HCT116 (cell line): ENCODE data around the gene PCLO. TPM values are rescaled to one million over a fixed set of nuclear protein-coding genes. Genes with fewer than 3 reads are reported as not detected.

Source experiments
- ATAC-seq: fragments of 200-7000 bp; cut with Tn5 transposase; 2 replicates; pipeline ENCODE4 v1.9.1; 2020; ENCODE audit warnings: mild to moderate bottlenecking, moderate library complexity
- BruUV-seq: library from RNA; stranded (reverse); fragments of 400-500 nt; replicated peaks from 2 replicates; lab custom pipeline; 2021; lab: Mats Ljungman, UMichigan
- CTCF ChIA-PET: fragments of 300-600 bp; sonication (Branson Sonifier 250); formaldehyde crosslinking; loops from one replicate; lab custom pipeline; 2021; ENCODE audit warnings: antibody characterized with exemption; lab: Charles Lee
- POLR2A ChIA-PET: fragments of 300-600, 350-600 bp; sonication (Branson Sonifier 250); formaldehyde crosslinking; loops from one replicate; lab custom pipeline; 2021; ENCODE audit warnings: antibody characterized with exemption; lab: Charles Lee
- RAD21 ChIA-PET, 2 experiments: fragments of 300-600 bp; sonication (Branson Sonifier 250); formaldehyde crosslinking; loops; one replicate each; lab custom pipeline; 2023; ENCODE audit warnings: low total read pairs in 2 of 2; ENCODE audit not compliant: uncharacterized antibody in 2 of 2, unreplicated experiment in 2 of 2, low non-redundant PET in 1 of 2; lab: Charles Lee
- DNase-seq: peaks from one replicate; pipeline ENCODE4 v3.0.0-alpha.2; 2010; ENCODE audit warnings: low read depth, low spot score
- H2AFZ ChIP-seq: fragments of 200-600 bp; shearing (Covaris generic), sonication (generic); 2 replicates; pipeline ENCODE4 v1.6.1; 2017; ENCODE audit warnings: low read depth, mixed run types, mixed read lengths, antibody characterized with exemption, low read length; ENCODE audit not compliant: poor library complexity, severe bottlenecking
- H3K27ac ChIP-seq: 2 replicates; pipeline ENCODE4 v1.5.1; 2012; ENCODE audit warnings: low read depth, low read length
- H3K27me3 ChIP-seq: fragments of 200-600 bp; sonication (generic); 2 replicates; pipeline ENCODE4 v1.6.1; 2016; ENCODE audit warnings: mixed run types, low read length, mixed read lengths; ENCODE audit not compliant: insufficient read depth
- H3K36me3 ChIP-seq, 2 experiments: fragments of 200-500 bp in 1 of 2; fragments of 200-600 bp in 1 of 2; sonication (Bioruptor generic) in 1 of 2; sonication (generic) in 1 of 2; 2 replicates each; pipeline versions ENCODE4 v1.5.1 to v1.6.1; 2014 to 2016; ENCODE audit warnings: low read length in 2 of 2, inconsistent platforms in 1 of 2, mixed read lengths in 1 of 2, mixed run types in 1 of 2; ENCODE audit not compliant: insufficient read depth in 2 of 2, control insufficient read depth in 1 of 2
- H3K4me1 ChIP-seq, 2 experiments: fragments of 200-600 bp in 1 of 2; sonication (generic) in 1 of 2; 2 replicates each; pipeline versions ENCODE4 v1.5.1 to v1.6.1; 2012 to 2017; ENCODE audit warnings: low read length in 2 of 2, inconsistent platforms in 1 of 2, mild to moderate bottlenecking in 1 of 2, mixed read lengths in 1 of 2, mixed run types in 1 of 2, moderate library complexity in 1 of 2; ENCODE audit not compliant: insufficient read depth in 2 of 2, control insufficient read depth in 1 of 2
- H3K4me2 ChIP-seq: fragments of 200-600 bp; sonication (generic); 2 replicates; pipeline ENCODE4 v1.6.1; 2017; ENCODE audit warnings: mixed run types, low read length, mixed read lengths
- H3K4me3 ChIP-seq, 2 experiments: fragments of 200-600 bp in 1 of 2; sonication (generic) in 1 of 2; replicated peaks in 1 of 2; 2 replicates each; pipeline ENCODE4 v1.5.1; 2011 to 2016; ENCODE audit warnings: low read length in 2 of 2, control low read depth in 1 of 2, low read depth in 1 of 2, mild to moderate bottlenecking in 1 of 2, mixed read lengths in 1 of 2, mixed run types in 1 of 2
- H3K79me2 ChIP-seq: fragments of 200-600 bp; sonication (generic); 2 replicates; pipeline ENCODE4 v1.6.1; 2017; ENCODE audit warnings: mild to moderate bottlenecking, mixed run types, low read length, moderate library complexity, mixed read lengths; ENCODE audit not compliant: insufficient read depth
- H3K9ac ChIP-seq: fragments of 200-600 bp; sonication (generic); 2 replicates; pipeline ENCODE4 v1.6.1; 2016; ENCODE audit warnings: low read length, mixed read lengths
- H3K9me2 ChIP-seq: fragments of 200-600 bp; sonication (generic), shearing (Covaris generic); 2 replicates; pipeline ENCODE4 v1.6.1; 2017; ENCODE audit warnings: mixed run types, mild to moderate bottlenecking, moderate library complexity; ENCODE audit not compliant: insufficient read depth
- H3K9me3 ChIP-seq, 2 experiments: fragments of 200-500 bp in 1 of 2; fragments of 200-600 bp in 1 of 2; sonication (Bioruptor generic) in 1 of 2; sonication (generic) in 1 of 2; 2 replicates each; pipeline ENCODE4 v1.6.1; 2014 to 2017; ENCODE audit warnings: low read length in 2 of 2, mixed read lengths in 2 of 2, inconsistent platforms in 1 of 2, low read depth in 1 of 2, mild to moderate bottlenecking in 1 of 2, mixed run types in 1 of 2, moderate library complexity in 1 of 2; ENCODE audit not compliant: control insufficient read depth in 1 of 2, insufficient read depth in 1 of 2
- H4K20me1 ChIP-seq: fragments of 200-600 bp; sonication (generic), shearing (Covaris generic); 2 replicates; pipeline ENCODE4 v1.6.1; 2017; ENCODE audit warnings: mixed run types, mild to moderate bottlenecking, moderate library complexity; ENCODE audit not compliant: insufficient read depth
- ATF3 ChIP-seq: IDR thresholded peaks from 2 replicates; pipeline ENCODE4 v1.6.1; 2012
- CTCF ChIP-seq, 3 experiments: fragments of 200-600 bp in 1 of 3; sonication (generic) in 1 of 3; IDR thresholded peaks in 2 of 3; conservative IDR thresholded peaks in 1 of 3; 2 replicates each; pipeline ENCODE4 v1.5.1; 2012 to 2017; ENCODE audit warnings: low read depth in 2 of 3, low read length in 2 of 3, antibody characterized with exemption in 1 of 3, borderline replicate concordance in 1 of 3, control low read depth in 1 of 3, mild to moderate bottlenecking in 1 of 3, mixed read lengths in 1 of 3, mixed run types in 1 of 3, moderate library complexity in 1 of 3; ENCODE audit not compliant: insufficient read depth in 1 of 3
- FOSL1 ChIP-seq: IDR thresholded peaks from 2 replicates; pipeline ENCODE4 v1.6.1; 2012; ENCODE audit warnings: low read depth
- MAX ChIP-seq: IDR thresholded peaks from 2 replicates; pipeline ENCODE4 v1.6.1; 2012
- POLR2A ChIP-seq: IDR thresholded peaks from 2 replicates; pipeline ENCODE4 v1.7.0; 2011; ENCODE audit warnings: borderline replicate concordance; ENCODE audit not compliant: insufficient read depth, insufficient read length; ENCODE audit errors: extremely low read depth
- RAD21 ChIP-seq: IDR thresholded peaks from 2 replicates; pipeline ENCODE4 v1.6.1; 2012; ENCODE audit warnings: low read depth, mild to moderate bottlenecking
- REST ChIP-seq: IDR thresholded peaks from 2 replicates; pipeline ENCODE4 v1.6.1; 2012; ENCODE audit warnings: low read depth
- ZNF274 ChIP-seq: fragments of 200-500 bp; sonication (Bioruptor generic); IDR thresholded peaks from 2 replicates; pipeline ENCODE4 v1.6.1; 2014; ENCODE audit warnings: mild to moderate bottlenecking, low read depth, low read length, inconsistent platforms
- intact Hi-C: fragments of 100-400 bp; cut with micrococcal nuclease; formaldehyde crosslinking; loops from 2 replicates; pipeline ENCODE4 v1.10.0; 2022
- total RNA-seq: library from RNA; stranded (reverse); gene quantifications from one replicate; pipeline ENCODE4 v1.2.1, GENCODE V29; 2021; ENCODE audit not compliant: unreplicated experiment

The PCLO gene
- total RNA-seq, 1 experiment from 2014 or later, result 2.4 TPM

GRCh38 chr7:82741493-82741892 lies 421.2 kb downstream of the PCLO start:
- no peak overlapping the region for H3K27ac ChIP-seq
- intact Hi-C loops, result loop anchor here (2.0 to 10.0 kb wide), 3 partner anchors 331 to 913 kb away; no protein-coding TSS in a partner anchor
- DNase-seq (no peak), ATAC-seq (no peak)
- no peaks in the 10 kb centered on the region for H3K4me1 ChIP-seq
- H3K4me3 ChIP-seq, result no peak overlapping the region
- H3K9me2 ChIP-seq, result no peaks in the 10 kb centered on the region
- ChIA-PET POLR2A (no interaction called here), RAD21 (interaction anchor here in 1 of 2 experiments (0.5 kb wide), 1 partner anchor 18 kb away, joined by 3 read pairs; no protein-coding TSS in a partner anchor), CTCF (interaction anchor here (1.2 kb wide), 1 partner anchor 12 kb away, joined by 3 read pairs; no protein-coding TSS in a partner anchor)
- BruUV-seq, result no TSS peak
- H3K9me3 ChIP-seq, result no peaks in the 10 kb centered on the region
- no peak overlapping the region for H3K4me2 ChIP-seq
- H3K36me3 ChIP-seq, result no peaks in the 10 kb centered on the region
- no peak overlapping the region for H2AFZ ChIP-seq
- no peaks in the 10 kb centered on the region for H3K79me2 ChIP-seq
- H3K27me3 ChIP-seq, result no peaks in the 10 kb centered on the region
- no peak for TF ChIP-seq MAX
- TF ChIP-seq FOSL1, result no peak
- no peak for TF ChIP-seq ATF3
- no peak for TF ChIP-seq REST
- TF ChIP-seq RAD21, result no peak
- no peak for TF ChIP-seq ZNF274
- TF ChIP-seq CTCF (IDR thresholded peaks at IDR 0.05 in 2 of 3, conservative IDR thresholded peaks at IDR 0.05 in 1 of 3; ENCODE audit: borderline replicate concordance in 1 of 3, insufficient read depth in 1 of 3, low read depth in 2 of 3, low read length in 2 of 3), result no peak
- TF ChIP-seq POLR2A, result no peak
- H4K20me1 ChIP-seq, result no peaks in the 10 kb centered on the region
- H3K9ac ChIP-seq, result no peak overlapping the region
